IPS-20b (cell line): ENCODE results near the gene SEMA3E.
"Not testable (repeated sequence)": the region's sequence is repeated elsewhere in the genome, so short reads cannot be mapped to it uniquely, and the experiment has no call there.

Experiments used
- H3K27ac ChIP-seq: one replicate; pipeline ENCODE4 v1.5.1; 2013; ENCODE audit warnings: low read length
- H3K27me3 ChIP-seq: 2 replicates; pipeline ENCODE4 v1.6.1; 2013; ENCODE audit warnings: mild to moderate bottlenecking, low read length, inconsistent platforms; ENCODE audit not compliant: insufficient read depth
- H3K36me3 ChIP-seq: 2 replicates; pipeline ENCODE4 v1.6.1; 2013; ENCODE audit warnings: low read depth, mild to moderate bottlenecking, inconsistent platforms, low read length, moderate library complexity; ENCODE audit not compliant: insufficient read depth
- H3K4me1 ChIP-seq: 2 replicates; pipeline ENCODE4 v1.6.1; 2013; ENCODE audit warnings: mild to moderate bottlenecking, control low read depth, inconsistent platforms, low read length, moderate library complexity; ENCODE audit not compliant: insufficient read depth
- H3K4me3 ChIP-seq: 2 replicates; pipeline ENCODE4 v1.5.1; 2013; ENCODE audit warnings: mild to moderate bottlenecking, low read length, inconsistent platforms
- H3K9ac ChIP-seq: 2 replicates; pipeline ENCODE4 v1.6.1; 2013; ENCODE audit warnings: low read depth, mild to moderate bottlenecking, inconsistent platforms, low read length, moderate library complexity
- H3K9me3 ChIP-seq: 2 replicates; pipeline ENCODE4 v1.6.1; 2013; ENCODE audit warnings: mild to moderate bottlenecking, low read depth, low read length, inconsistent platforms; ENCODE audit not compliant: insufficient read depth

Gene SEMA3E

GRCh38 chr7:83439026-83439425, 209.9 kb downstream of the SEMA3E start:
- Histone ChIP-seq H3K4me3 (no peak overlapping the region), H3K27me3 (no peaks in the 10 kb centered on the region), H3K36me3 (no peaks in the 10 kb centered on the region), H3K27ac (no peak overlapping the region), H3K4me1 (peaks cover 14% of the 10 kb centered on the region), H3K9ac (no peak overlapping the region), H3K9me3 (peaks cover 4% of the 10 kb centered on the region; the same call in 1 of the 2 replicates)

- H3K4me1 ChIP-seq = peaks cover 37% of the 10 kb centered on the region
- not testable (repeated sequence) for H3K9me3 ChIP-seq, H3K9ac ChIP-seq, H3K36me3 ChIP-seq, H3K27ac ChIP-seq, H3K27me3 ChIP-seq, H3K4me3 ChIP-seq
Observed at GRCh38 chr7:83430289-83430688, 218.7 kb downstream of the SEMA3E start.

GRCh38 chr7:83429493-83429892, 219.4 kb downstream of the SEMA3E start:
- Histone ChIP-seq H3K27ac (no peak overlapping the region), H3K9me3 (no peaks in the 10 kb centered on the region), H3K4me1 (peaks cover 45% of the 10 kb centered on the region), H3K9ac (peak overlapping the region; percentile 2; the same call in 1 of the 2 replicates), H3K27me3 (no peaks in the 10 kb centered on the region), H3K36me3 (no peaks in the 10 kb centered on the region), H3K4me3 (peak overlapping the region; percentile 45; the same call in 1 of the 2 replicates)

- Histone ChIP-seq H3K4me1 (peaks cover 51% of the 10 kb centered on the region), H3K9me3 (no peaks in the 10 kb centered on the region), H3K27ac (no peak overlapping the region), H3K9ac (no peak overlapping the region), H3K27me3 (no peaks in the 10 kb centered on the region), H3K36me3 (no peaks in the 10 kb centered on the region), H3K4me3 (peak overlapping the region; percentile 5)
Observed at GRCh38 chr7:83427884-83428283, 221.1 kb downstream of the SEMA3E start.

DNA sequence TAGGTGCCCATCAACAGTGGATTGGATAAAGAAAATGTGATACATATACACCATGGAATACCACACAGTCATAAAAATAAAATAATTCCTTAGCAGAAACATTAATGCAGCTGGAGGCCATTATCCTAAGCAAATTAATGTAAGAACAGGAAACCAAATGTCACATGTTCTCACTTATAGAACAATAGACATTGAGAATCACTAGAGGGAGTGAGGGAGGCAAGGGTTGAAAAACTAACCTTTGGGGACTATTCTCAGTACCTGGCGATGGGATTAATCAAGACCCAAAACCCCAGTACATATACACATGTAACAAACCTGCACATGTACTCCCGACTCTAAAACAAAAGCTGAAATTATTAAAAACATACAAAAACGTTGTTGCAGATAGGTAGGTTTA, 222.6 kb downstream of the SEMA3E start:
- no peak overlapping the region for H3K9ac ChIP-seq
- no peak overlapping the region for H3K4me3 ChIP-seq
- peaks cover 51% of the 10 kb centered on the region for H3K4me1 ChIP-seq
- no peak overlapping the region for H3K27ac ChIP-seq
- H3K27me3 ChIP-seq = no peaks in the 10 kb centered on the region
- H3K9me3 ChIP-seq = no peaks in the 10 kb centered on the region
- H3K36me3 ChIP-seq = no peaks in the 10 kb centered on the region

- Histone ChIP-seq H3K4me3 (no peak overlapping the region), H3K36me3 (no peaks in the 10 kb centered on the region), H3K9ac (no peak overlapping the region), H3K9me3 (no peaks in the 10 kb centered on the region; the same call in 1 of the 2 replicates), H3K4me1 (peaks cover 25% of the 10 kb centered on the region), H3K27me3 (no peaks in the 10 kb centered on the region), H3K27ac (no peak overlapping the region)
Observed at GRCh38 chr7:83419013-83419412, 229.9 kb downstream of the SEMA3E start.

DNA sequence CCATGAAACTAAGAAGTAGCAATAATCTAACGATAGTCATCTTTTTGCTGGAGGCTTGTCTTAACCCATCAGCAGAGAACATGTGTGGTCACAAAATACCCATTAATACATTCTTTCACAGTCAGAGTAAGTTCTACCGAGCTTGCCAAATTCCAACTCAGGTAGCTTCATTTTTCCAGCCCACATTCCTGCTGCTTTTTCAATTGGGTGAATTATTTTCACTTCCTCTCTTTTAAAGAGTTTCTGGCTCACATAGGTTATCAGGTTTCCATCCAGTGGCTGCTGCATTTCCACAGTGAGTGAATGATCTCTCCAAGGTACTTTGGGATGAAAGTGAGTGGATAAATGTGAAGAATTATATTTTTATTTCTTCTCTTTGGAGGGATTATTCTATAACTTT, 233.1 kb downstream of the SEMA3E start:
- no peak overlapping the region for H3K27ac ChIP-seq
- peak overlapping the region; percentile 0; the same call in 1 of the 2 replicates for H3K4me3 ChIP-seq
- no peaks in the 10 kb centered on the region; the same call in 1 of the 2 replicates for H3K9me3 ChIP-seq
- H3K27me3 ChIP-seq = no peaks in the 10 kb centered on the region
- peak overlapping the region; percentile 39; the same call in 1 of the 2 replicates for H3K9ac ChIP-seq
- H3K4me1 ChIP-seq = peaks cover 30% of the 10 kb centered on the region
- H3K36me3 ChIP-seq = no peaks in the 10 kb centered on the region

DNA sequence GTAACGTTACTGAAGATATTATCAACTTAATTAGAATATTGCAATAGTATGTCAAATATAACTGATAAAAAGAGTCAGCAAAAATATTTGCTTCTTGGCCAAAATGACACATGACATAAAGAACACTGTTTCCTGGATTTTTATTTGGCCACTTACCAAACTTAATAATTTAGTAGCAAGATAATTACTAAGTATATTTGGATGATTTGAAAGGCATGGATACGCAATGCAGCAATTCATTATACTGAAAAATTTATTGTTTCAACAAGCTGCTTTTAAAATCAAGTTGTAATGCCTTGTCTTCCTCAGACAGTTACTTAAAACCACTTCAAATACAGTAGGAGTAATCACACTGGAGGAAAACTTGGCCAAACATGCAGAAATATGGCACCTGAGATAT, 234.0 kb downstream of the SEMA3E start:
- peaks cover 30% of the 10 kb centered on the region for H3K4me1 ChIP-seq
- no peak overlapping the region for H3K9ac ChIP-seq
- no peaks in the 10 kb centered on the region; the same call in 1 of the 2 replicates for H3K9me3 ChIP-seq
- no peaks in the 10 kb centered on the region for H3K27me3 ChIP-seq
- H3K27ac ChIP-seq = no peak overlapping the region
- H3K36me3 ChIP-seq = no peaks in the 10 kb centered on the region
- no peak overlapping the region for H3K4me3 ChIP-seq

GRCh38 chr7:83413831-83414230, 235.1 kb downstream of the SEMA3E start:
- Histone ChIP-seq H3K27ac (no peak overlapping the region), H3K27me3 (no peaks in the 10 kb centered on the region), H3K4me1 (peaks cover 30% of the 10 kb centered on the region), H3K36me3 (no peaks in the 10 kb centered on the region), H3K9me3 (no peaks in the 10 kb centered on the region), H3K9ac (no peak overlapping the region), H3K4me3 (no peak overlapping the region)

- Histone ChIP-seq H3K4me1 (peaks cover 30% of the 10 kb centered on the region), H3K27ac (no peak overlapping the region), H3K4me3 (no peak overlapping the region), H3K27me3 (no peaks in the 10 kb centered on the region), H3K36me3 (no peaks in the 10 kb centered on the region), H3K9ac (no peak overlapping the region), H3K9me3 (no peaks in the 10 kb centered on the region)
Observed at GRCh38 chr7:83413424-83413823, 235.5 kb downstream of the SEMA3E start.

DNA sequence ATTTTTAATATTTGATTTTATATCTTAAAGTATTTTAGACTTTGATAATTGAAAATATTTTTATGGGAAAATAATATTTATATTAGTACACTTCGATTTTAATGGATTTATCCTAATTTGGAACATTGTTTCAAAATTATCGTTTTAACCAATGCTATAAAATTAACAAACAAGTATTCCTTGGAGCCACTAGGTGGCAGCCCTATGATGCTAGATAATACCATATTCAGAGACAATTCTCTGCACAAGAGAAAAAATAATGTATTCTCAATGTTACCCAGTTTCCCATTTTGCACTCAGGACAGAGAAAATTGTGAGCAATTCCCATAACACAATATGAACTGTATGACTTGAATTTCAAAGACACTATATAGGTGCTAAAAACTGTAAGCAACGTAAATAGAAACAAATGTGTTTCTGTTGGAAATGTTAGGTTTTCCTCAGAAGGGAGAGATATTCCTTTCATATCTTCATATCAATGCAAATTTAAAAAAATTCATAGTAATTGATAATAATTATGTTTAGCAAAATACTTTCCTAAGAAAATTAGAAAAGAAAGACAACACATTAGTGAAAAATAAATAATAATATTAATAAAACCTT, 237.8 kb downstream of the SEMA3E start:
- H3K27me3 ChIP-seq = no peaks in the 10 kb centered on the region
- no peak overlapping the region for H3K4me3 ChIP-seq
- H3K4me1 ChIP-seq = peaks cover 21% of the 10 kb centered on the region; the same call in 1 of the 2 replicates
- H3K9ac ChIP-seq = no peak overlapping the region
- H3K27ac ChIP-seq = no peak overlapping the region
- no peaks in the 10 kb centered on the region for H3K36me3 ChIP-seq
- no peaks in the 10 kb centered on the region for H3K9me3 ChIP-seq

DNA sequence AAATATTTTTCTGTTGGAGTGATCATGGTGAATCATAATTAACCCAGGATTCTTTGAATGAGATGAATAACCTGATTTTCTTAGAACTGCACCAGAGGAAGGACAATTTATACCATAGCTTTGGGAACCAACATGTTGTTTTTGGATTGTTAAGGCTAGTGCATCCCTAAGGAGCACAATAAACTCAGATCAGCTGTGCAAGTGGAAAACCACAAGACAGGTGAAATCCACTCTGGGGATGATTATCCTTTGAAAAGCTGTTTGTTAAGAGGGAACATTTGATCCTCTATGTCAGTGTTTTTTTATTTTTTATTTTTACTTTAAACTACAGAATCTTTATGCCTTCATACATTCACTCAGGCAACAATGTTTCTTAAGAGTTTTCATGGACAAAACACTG, 254.2 kb downstream of the SEMA3E start:
- Histone ChIP-seq H3K27ac (no peak overlapping the region), H3K9me3 (no peaks in the 10 kb centered on the region), H3K36me3 (no peaks in the 10 kb centered on the region), H3K9ac (no peak overlapping the region), H3K27me3 (no peaks in the 10 kb centered on the region), H3K4me1 (no peaks in the 10 kb centered on the region), H3K4me3 (no peak overlapping the region)
